Activated naive CD8-positive, alpha-beta T cell treated with anti-CD3 and anti-CD28 coated beads, Interleukin-2, amount 50 U/mL, for 16 hours (primary cell): ENCODE measurements around the gene NAV2.

Experiments used
- DNase-seq: peaks from one replicate; pipeline ENCODE4 v3.0.0-alpha.2; 2020; ENCODE audit warnings: low read depth, low spot score

Gene NAV2

DNA sequence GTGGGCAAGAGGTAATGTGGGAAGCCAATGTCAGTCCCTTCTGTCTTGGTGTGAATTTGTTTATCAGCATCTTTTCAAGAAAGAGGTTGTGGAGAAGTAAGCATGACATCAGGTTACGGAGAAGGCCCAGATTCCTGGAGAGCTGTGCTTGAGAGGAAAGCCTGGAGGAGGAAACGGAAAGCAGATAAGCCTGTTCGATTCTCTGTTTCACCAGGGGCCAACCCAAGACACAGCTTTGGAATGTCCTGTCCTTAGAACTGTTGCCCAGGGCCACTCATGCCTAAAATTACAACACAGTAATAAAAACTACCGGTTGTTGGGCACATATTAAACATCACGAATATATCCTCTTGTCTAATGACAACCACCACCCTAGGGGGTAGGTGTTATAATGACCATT is 148.5 kb downstream of the NAV2 start:
- no peak for DNase-seq

- no peak for DNase-seq
Measured at GRCh38 chr11:19862091-19862490, 149.5 kb downstream of the NAV2 start.

DNA sequence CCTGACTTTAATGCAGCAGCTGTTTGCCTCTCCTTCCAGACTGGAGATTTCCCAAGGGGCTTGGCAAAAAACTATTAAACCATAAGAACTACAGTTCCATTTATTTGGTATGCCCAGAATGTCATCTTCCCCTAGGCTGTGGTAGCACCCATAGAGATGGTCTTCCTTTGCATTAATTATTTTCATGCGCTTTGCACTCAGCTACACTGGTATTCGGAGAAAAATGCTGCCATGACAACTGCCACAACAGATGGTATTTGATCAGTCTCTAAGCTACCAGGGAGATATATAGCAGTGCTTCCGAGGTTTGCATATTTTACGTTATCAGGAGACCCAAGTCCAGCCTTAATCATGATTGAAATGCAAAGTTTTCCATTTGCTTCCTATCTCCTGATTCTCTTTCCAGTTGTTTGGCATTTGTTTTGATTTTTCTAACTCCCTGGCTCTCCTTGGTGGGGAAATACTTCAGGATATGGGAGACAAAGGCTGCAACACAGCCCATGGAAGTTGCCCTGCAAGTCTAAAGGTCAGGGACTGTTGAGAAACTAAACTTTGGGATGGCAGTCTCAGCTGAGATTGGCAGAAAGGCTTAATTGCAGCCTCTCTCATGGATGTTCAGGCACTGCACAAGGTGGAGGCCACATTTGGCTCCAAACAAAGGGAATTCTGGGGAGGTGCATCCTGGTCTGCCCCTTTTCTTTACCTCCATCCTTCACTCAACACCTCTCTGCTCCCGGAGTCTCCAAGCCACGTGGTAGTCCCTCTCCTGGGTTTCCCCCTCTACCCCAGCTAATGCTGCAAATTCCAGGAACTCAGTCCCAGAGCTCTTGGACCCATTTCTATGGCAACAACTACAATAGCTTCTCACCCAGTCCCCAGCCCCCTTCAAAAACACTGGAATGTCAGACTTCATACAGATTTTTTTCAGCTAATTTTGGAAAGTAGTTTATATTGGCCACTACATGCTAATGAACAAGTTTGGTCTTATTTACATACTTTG is 151.8 kb downstream of the NAV2 start:
- DNase-seq = no peak

- no peak for DNase-seq
Measured at GRCh38 chr11:19866037-19866436, 153.4 kb downstream of the NAV2 start.

- no peak for DNase-seq
Measured at GRCh38 chr11:19866521-19866920, 153.9 kb downstream of the NAV2 start.

DNA sequence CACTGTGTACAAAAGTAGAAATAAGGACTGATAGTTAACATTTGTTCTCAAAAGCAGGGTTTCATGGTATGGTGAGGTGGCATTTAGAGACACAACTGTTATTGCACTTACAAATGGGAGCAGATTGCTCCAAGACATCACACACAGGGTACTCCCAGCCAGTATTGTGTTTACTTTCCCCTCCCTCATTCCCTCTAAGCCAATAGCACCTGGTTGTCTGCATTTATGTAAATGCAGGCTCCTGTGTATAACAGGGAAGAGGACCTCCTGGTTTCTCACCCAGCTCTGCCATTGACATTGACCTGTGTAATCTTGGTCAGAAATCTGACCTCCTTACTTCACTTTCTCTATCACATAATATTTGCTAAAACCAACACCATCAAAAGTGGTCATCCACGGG is 154.4 kb downstream of the NAV2 start:
- DNase-seq = no peak

DNA sequence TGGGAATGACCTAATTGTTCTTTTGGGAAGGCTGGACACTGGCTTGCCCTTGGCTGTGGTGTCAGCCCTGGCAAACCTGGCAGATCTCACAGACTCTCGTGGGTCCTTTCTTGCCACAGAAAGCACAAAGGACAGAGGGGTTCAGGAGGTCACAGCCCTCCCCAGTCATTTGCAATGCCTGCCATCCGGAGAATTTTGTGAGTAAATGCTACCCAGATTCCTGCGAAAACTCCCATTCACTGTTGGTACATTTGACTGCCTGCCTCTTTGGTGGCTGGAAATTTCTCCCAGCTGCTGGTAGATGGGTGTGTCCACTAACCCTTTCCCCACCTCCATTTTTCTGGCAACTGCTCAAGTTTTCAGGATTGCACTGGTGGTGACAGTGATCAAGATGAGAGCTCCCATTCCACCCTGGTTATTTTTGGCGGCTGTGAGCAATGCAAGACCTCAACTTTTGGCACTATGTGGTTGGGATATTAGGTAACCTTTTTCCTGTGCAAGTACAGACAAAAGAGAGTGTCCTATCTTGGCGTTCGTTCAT is 155.7 kb downstream of the NAV2 start:
- no peak for DNase-seq

GRCh38 chr11:19868871-19869270 is 156.2 kb downstream of the NAV2 start:
- DNase-seq = no peak

- no peak for DNase-seq
Measured at GRCh38 chr11:19869466-19869865, 156.8 kb downstream of the NAV2 start.

DNA sequence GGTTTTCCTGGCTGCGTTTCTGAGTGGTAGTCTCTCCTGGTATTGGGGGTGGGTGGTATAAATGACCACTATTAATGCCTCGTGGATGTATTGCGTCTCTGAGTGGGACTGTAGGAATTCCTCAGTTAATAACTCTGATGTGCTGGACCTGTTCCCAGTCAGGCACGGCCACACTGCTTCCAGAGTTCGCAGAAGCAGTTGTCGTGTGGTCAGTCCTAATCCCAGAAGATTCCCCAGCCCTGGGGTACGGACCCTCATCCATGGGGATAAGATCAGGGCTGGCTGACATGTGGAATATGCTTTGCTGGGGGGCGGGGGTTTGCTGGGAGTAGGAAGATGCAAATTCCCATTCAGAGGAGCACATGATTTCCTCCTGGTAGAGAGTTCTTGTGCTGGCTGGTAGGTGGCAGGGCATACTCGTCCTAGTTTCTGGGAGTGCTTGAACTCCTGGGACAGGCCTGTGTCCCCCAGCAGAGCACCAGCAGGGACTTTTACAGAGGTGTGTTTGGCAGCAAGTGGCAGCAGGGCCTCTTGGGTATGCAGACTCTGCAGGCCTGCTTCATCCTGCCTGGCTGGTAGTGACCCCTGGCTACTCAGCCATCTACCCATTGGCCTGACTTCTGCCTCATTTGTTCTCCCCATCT is 157.4 kb downstream of the NAV2 start:
- no peak for DNase-seq

- no peak for DNase-seq
Measured at GRCh38 chr11:19871531-19871930, 158.9 kb downstream of the NAV2 start.

DNA sequence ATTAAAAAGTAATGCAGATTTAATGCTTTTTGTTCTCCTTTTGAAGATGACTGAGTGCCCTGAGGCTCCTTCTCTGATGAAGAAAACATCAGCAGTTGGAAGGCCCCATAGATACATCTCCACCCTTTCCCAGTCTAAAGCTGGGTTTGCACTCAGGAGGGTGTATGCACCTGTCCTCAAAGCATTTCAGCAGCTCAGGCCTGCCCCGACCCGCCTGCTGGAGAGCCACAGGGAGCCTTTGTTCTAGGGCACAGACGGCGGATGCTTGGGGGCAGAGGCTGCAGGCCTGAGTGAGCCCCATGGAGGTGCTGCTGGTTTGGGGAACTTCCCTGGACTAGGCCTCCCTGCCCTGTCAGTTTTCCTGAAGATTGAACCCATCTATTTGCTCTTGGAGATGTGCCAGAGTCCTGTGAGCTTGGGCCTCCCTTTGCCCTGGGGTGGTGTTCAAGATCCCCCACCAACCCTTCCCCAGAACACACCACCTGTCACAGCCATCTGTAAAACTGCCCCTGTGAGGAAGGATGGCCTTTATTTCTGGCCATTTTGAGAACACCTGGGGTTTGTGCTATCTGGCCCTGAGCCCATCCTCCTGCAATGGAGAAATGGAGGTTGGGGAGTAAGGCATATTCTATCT is 160.0 kb downstream of the NAV2 start:
- no peak for DNase-seq

DNA sequence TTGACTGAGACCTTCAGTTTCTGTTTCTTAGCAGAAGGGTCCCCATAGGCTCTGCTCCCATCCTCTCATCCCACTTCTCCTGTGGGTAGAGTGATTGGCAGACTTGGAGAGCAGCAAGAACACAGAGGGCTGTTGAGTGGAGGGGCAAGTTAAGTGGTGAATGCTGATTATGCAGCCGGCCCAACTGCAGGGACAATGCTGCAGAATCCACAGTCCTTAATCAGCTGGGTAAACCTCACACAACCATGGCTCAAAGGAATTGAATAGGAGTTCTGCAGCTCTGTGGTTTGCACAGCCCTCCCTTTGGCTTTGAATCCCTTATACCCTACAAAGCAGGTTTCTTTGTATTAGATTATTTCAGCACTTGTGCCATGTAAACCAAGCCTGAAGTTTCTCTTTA is 161.1 kb downstream of the NAV2 start:
- no peak for DNase-seq

DNA sequence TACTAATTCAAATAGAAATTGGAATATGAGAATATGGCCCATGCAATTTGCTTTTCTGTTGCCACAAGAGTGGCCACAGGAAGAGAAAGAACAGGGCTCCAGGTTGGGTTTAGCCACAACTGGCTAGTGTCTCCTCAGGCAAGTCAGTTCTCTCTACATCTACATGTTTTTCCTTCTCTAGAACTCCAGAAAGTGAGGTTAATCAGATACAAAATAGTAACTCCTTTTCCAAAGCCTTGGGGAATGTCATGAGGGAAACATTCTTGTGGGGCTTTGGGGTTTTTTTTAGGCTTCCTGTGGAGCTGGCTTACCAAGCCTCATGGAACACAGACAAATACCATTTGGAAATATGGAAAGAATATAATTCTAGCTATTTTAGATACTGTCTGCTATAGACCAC is 161.6 kb downstream of the NAV2 start:
- DNase-seq = no peak

GRCh38 chr11:19876750-19877149 is 164.1 kb downstream of the NAV2 start:
- DNase-seq = no peak

DNA sequence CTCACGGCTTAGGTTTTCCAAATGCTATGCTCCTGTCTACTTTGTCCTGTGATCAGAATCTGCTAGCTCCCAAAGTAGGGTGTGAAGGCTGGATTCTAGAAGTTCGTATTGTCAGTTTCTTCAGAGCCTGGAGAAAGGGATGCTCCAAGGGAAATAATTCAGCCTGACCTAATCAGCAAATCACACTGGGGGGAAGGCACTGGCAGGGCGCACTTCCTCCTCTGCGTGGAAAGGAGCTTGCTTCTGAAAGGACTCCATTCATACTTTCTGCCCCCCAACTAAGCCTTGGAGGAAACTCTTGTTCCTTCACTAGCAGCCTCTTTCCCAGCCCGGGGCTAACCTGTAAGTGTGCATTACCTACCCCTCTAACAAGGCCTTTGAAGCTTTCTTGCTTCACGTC is 165.9 kb downstream of the NAV2 start:
- no peak for DNase-seq

- DNase-seq = no peak
Measured at GRCh38 chr11:19879307-19880087, 166.9 kb downstream of the NAV2 start.

DNA sequence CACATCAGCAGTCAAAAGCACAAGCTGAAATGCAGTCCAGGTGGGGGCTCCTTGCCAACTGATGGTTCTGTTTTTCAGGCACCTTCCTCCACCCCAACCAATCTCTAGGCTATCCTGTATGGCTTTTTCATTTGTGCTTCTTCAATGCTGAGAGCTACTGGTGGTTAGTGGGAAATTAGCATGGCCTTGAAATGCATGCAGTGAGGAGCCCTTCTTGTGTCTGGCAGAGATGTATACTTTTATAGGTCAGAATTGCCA is 167.4 kb downstream of the NAV2 start:
- DNase-seq = no peak

GRCh38 chr11:19881177-19881576 is 168.5 kb downstream of the NAV2 start:
- no peak for DNase-seq

DNA sequence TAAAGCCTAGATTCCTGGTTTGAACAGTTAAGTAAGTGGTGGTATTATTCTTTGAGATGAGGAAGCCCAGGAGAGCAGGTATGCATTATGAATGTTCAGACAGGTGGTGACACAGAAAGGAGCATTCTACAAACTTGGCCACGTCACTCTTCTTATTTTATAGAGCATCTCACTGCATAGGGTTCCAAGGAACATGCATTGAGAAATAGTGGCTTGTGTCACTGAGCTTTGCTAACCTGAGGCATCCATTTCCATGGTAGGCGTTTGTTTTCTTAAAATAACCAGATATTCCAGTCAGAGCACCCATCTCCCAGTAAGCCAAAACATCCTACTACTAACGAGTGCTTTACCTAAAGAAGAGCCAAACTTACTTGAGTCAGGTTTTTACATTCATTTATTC is 169.7 kb downstream of the NAV2 start:
- DNase-seq = no peak

DNA sequence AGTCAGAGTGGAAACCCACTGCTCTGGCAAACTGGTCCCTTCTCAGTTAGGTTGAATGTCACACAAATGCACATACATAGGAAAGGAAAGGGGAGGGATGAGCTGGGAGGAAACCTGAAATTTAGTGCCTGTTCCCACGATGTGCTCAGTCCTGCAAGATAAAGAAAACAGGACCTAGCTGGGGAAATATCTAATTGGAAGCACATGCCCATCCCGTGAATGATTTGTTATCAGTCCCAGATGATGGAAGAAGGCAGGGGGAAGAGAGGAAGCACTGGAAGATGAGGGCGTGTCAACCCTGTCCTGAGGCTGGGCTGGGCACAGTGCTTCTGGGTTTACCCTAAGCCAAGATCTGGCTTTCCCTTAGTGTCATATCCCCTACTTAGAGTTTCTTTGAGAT is 173.9 kb downstream of the NAV2 start:
- no peak for DNase-seq

- no peak for DNase-seq
Measured at GRCh38 chr11:19887842-19888241, 175.2 kb downstream of the NAV2 start.
